Measurements from ENCODE around the gene ADAP1.

The ADAP1 gene

GRCh38 chr7:862157-862556 is 92.3 kb downstream of the ADAP1 start:
- in situ Hi-C loops (cut with MboI; ENCODE audit: low sequenced_read_pairs, unreplicated experiment): no loop called here
- no peak for TF ChIP-seq CTCF (IDR thresholded peaks at IDR 0.05; ENCODE audit: borderline replicate concordance, control extremely low read depth, extremely low read depth, insufficient read depth, missing control alignments)
- no peak for DNase-seq (ENCODE audit: low spot score)

- TF ChIP-seq CTCF (IDR thresholded peaks at IDR 0.05; ENCODE audit: borderline replicate concordance, control extremely low read depth, extremely low read depth, insufficient read depth, missing control alignments): no peak
- no peak for DNase-seq (ENCODE audit: low spot score)
- in situ Hi-C loops (cut with MboI; ENCODE audit: low sequenced_read_pairs, unreplicated experiment): no loop called here
Observed at GRCh38 chr7:861222-861621, 93.3 kb downstream of the ADAP1 start.

- in situ Hi-C loops (cut with MboI; ENCODE audit: low sequenced_read_pairs, unreplicated experiment): no loop called here
- no peak for DNase-seq (ENCODE audit: low spot score)
- no peak for TF ChIP-seq CTCF (IDR thresholded peaks at IDR 0.05; ENCODE audit: borderline replicate concordance, control extremely low read depth, extremely low read depth, insufficient read depth, missing control alignments)
Observed at GRCh38 chr7:860149-860548, 94.3 kb downstream of the ADAP1 start.

GRCh38 chr7:859359-860030 is 95.0 kb downstream of the ADAP1 start:
- TF ChIP-seq CTCF (IDR thresholded peaks at IDR 0.05; ENCODE audit: borderline replicate concordance, control extremely low read depth, extremely low read depth, insufficient read depth, missing control alignments): no peak
- in situ Hi-C loops (cut with MboI; ENCODE audit: low sequenced_read_pairs, unreplicated experiment): no loop called here
- DNase-seq (ENCODE audit: low spot score): no peak

- TF ChIP-seq CTCF (IDR thresholded peaks at IDR 0.05; ENCODE audit: borderline replicate concordance, control extremely low read depth, extremely low read depth, insufficient read depth, missing control alignments): no peak
- in situ Hi-C loops (cut with MboI; ENCODE audit: low sequenced_read_pairs, unreplicated experiment): no loop called here
- DNase-seq (ENCODE audit: low spot score): no peak
Observed at GRCh38 chr7:857661-858060, 96.8 kb downstream of the ADAP1 start.

- no peak for DNase-seq (ENCODE audit: low spot score)
- in situ Hi-C loops (cut with MboI; ENCODE audit: low sequenced_read_pairs, unreplicated experiment): no loop called here
- TF ChIP-seq CTCF (IDR thresholded peaks at IDR 0.05; ENCODE audit: borderline replicate concordance, control extremely low read depth, extremely low read depth, insufficient read depth, missing control alignments): no peak
Observed at GRCh38 chr7:856444-857095, 97.9 kb downstream of the ADAP1 start.
